Activated CD8-positive, alpha-beta memory T cell treated with anti-CD3 and anti-CD28 coated beads, Interleukin-2, amount 50 U/mL, for 4 hours (primary cell): ENCODE measurements around the gene CCND2.

Experiments used
- DNase-seq: peaks from one replicate; pipeline ENCODE4 v3.0.0-alpha.2; 2020

The CCND2 gene

GRCh38 chr12:4278329-4279197 is 5.0 kb downstream of the CCND2 start:
- DNase-seq: no peak

GRCh38 chr12:4279198-4279690 is 5.7 kb downstream of the CCND2 start:
- no peak for DNase-seq

DNA sequence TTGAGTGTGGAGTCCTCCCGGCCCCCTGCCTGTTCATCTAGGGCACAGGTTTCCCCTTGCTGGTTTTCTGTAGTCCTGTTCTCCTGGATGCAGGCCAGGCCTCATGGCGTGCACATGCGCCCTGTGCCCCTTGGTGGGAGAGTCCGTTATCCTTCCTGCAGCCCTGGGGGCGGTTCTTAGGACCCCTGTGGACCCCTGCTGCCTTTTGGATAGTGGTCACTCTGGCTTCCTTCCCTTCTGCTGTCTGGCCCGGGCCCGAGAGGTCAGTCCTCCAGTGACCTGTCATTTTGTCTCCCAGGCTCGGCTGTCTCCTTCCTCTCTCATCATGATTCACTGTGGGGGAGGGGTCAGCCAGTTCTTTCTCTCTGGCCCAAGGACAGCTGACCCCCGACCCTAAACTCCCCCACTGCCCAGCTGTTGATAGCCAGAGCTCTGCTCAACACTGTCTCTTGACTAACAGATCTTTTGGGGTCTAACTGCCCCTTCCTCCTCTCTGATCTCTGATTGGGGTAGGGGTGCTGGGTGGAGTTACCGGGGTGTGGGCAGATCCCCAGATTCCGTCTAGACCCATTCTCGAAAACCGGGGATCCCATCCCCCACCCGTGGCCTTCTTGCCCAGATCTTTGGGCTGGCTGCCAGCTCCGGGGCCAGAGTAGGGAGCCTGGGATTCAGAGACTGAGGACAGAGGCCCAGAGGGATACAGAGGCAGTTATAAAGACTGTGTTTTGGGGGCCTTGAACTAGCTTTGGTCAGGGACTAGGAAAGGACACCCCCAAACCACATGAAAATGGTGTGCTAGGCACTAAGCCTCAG is 7.0 kb downstream of the CCND2 start:
- DNase-seq: no peak

- DNase-seq: no peak
Observed at GRCh38 chr12:4281173-4281654, 7.7 kb downstream of the CCND2 start.

GRCh38 chr12:4282103-4282891 is 8.7 kb downstream of the CCND2 start:
- no peak for DNase-seq

GRCh38 chr12:4282892-4283511 is 9.4 kb downstream of the CCND2 start:
- no peak for DNase-seq

DNA sequence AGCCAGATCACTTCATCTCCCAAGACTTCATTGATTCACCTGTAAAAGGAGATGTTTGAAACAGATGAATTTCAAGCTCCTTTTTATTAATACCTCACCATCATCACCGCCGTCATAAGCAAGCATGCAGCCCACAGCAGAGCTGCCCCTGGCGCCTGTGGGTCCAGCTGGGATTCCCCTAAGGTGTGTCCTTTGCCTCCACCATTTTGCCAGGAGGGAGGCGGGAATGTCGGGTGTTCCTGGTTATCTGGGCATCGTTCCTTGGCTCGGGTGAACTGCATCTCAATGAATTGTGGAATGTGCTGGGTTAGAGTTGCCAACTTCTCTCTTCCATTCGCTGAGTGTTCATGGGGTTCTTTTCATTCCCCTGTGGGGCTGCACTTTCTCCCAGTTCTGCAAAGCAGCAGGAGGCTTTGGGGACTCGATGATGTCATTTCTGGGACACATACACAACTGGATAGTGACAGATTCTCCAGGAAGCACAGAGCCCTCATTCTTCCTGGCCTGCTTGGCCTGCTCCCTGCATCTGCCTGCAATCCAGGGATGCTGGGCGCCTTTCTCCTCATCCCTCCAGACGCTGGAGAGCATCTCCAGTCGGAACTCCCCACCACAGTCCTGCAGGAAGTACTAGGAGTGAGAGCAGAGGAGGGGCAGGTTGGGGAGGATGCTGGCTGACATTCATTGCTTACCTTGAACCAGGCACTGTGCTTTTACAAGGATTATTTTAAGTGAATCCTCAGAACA is 10.1 kb downstream of the CCND2 start:
- DNase-seq: no peak

DNA sequence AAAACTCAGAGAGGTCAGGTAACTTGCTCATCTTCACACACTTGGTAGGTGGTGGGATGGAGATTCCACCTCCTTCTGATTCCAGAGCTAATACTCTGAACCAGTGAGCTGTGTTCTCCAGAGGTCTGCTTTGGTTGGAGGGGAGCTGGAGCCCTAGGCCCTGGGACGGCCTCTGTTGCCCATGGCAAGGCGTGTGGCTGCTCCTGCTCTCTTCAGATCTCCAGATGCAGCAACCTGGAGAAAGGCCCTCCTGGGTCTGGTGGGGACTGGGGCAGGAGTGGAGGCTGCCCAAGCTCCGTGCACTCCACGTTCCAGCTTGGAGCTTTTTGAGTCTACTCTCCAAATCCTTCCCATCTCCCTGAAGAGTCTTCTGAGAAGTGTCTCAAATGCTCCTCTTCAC is 10.7 kb downstream of the CCND2 start:
- DNase-seq: no peak

- DNase-seq: no peak
Observed at GRCh38 chr12:4285070-4285469, 11.5 kb downstream of the CCND2 start.

GRCh38 chr12:4286228-4286627 is 12.7 kb downstream of the CCND2 start:
- no peak for DNase-seq

- no peak for DNase-seq
Observed at GRCh38 chr12:4286771-4287317, 13.3 kb downstream of the CCND2 start.

DNA sequence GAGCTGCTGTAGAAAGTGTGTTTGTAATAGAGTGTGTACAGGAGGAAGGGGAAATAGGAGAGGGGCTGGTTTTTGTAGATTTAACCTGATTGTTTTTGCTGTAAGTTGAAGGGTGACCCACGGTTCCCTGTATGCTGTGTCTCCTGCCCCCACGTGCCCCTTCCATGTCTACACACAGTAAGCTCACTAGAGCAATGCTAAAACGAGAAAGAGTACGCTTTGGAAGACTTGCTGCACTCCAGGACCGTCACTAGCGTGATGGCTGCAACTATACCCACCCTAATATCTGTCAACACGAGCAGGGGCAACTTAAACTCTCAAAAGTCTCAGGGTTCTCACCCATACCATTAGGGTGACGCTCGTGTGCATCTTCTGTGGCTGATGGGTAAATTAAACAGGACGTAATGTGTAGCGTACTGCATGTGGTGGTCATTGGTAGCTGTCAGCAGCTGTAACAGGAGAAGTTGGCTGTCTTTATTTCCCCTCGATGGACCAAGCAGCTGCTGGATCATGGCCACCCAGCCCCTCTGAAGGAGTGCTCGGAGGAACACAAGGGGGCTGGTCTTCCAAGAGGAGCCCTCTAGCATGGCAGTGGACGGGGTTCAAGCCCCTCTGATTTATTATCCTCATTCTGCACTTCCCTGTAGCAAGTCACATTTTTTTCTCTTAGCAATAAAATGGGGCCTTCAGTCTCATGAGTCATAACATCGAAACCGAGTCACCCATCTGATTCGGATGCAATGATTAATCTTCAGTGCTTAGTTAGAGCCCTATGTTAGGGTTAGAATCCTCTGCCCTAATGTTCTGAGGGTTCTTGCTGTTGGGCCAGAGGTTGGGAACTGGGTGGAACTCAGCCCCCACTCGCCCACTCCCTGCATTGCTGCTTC is 14.0 kb downstream of the CCND2 start:
- no peak for DNase-seq

DNA sequence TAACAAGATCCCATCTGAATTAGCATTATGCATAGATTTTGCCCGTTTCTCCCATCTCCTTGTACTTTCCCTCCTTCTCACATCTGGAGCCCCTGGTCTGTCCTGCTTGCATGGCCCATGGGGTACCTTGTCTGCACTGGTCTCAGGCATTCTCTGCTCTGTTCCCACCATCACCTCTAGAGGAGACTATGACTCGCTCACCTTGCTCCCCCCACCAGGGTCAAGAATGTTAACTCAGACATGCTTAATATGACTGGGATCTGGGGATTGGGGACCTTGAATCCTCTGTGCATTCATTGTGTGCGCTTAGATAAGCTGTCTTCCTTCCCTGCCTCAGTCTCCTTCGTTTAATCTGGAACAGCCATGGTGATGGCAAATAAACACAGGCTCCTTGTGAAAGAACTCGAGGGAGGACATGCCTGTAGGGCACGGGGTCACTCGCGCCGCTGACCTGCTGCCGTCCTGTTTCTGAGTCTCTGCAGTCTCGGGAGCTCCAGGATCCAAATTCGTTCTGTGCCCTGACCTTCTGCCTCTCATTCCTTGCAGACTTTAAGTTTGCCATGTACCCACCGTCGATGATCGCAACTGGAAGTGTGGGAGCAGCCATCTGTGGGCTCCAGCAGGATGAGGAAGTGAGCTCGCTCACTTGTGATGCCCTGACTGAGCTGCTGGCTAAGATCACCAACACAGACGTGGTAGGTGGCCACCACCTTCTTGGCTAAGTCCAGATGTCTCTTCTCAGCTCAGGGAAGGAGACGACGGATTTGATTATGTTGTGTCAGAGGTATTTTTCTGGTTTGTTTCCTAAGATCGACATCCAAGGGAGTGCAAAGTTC is 15.0 kb downstream of the CCND2 start:
- DNase-seq: no peak

DNA sequence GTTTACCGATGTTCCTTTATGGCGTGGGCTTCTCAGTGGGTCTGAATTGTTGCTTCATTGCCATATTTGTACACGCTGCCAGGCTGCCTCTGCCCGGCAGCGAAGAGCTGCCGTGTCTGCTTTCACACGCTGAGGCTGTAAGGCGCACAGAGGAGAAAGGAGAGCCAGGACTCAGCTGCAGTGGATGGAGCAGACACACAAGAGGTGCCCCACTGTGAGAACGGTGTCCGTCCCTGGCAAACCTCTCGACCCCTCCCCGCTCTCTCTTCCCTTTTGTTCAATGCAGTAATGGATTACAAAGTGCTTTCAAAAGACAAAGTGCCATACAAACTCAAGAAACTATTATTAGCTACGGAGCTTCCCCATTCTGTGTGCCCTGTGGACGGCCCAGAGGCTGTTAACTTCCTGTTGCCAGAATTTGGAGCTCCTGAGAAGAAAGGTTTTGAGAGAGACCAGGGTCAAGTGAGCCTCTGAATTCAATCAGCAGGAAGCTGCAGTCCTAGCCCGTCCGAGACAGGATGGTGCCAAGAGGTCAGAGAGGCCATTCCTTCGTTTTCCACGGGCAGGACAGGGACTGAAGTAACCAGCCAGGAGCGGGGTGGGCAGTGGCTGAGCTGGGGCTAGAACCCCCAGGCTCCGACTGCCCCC is 15.8 kb downstream of the CCND2 start:
- DNase-seq: no peak

GRCh38 chr12:4289998-4290790 is 16.6 kb downstream of the CCND2 start:
- no peak for DNase-seq

DNA sequence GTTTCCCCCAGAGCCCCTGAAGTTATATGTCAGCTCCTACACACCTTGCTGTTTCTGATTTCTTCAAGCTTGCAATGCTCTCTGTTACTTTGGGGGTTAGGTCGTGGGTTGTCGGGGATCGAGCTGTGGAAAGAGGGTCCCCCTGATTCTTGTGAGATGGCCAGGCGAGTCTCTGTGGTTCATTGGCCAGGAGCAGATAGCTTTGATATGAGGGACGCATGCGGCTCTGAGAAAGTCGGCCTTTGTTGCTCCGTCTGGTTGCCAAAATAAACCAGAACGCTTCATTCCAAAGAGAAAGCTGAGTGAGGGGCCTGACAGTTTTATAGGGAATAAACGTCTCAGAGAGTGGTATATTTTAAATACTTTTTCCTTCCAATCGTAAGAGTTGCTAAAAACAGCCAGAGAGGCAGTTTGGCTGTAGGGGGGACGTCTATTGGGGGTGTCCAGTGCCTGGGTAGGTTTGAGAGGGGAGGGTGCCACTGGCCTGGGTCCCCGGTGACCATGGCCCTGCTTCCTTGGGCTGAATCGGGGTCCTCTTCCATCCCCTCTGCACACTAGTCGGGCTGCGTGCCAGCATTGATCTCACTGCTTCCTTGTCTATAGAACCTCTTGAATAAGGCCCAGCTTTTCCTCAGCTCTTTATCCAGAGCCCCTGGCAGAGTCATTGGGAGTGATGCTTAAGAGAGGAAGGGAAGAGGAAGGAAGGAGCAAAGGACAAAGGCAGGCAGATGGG is 18.9 kb downstream of the CCND2 start:
- no peak for DNase-seq

DNA sequence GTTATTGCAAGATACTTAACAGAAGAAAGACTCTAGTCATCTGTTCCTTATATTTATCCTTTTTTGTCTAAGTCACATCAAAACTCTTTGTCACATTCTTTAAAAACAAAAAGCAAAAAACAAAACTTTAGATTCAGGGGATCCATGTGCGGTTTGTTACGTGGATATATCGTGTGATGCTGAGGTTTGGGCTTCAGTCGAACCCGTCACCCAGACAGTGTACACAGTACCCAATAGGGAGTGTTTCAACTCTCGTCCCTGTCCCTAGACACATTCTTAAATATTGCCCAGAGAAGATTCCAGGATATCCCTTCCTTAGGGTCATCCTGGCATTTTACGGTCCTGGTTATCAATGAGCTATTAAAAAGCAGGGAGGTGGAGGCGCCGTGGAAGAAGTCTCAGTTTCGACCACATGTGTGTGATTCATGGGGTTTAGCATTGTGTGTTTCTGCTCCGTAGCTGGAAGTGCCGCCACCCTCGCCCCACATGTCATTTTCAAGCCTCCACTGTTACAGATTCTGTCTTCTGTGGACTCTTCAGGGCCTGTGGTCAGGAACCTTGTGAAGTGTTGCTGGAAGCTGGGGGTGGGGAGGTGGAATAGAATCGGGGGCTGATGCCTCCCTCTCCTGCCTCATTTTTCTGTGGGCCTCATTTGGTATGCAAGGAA is 19.9 kb downstream of the CCND2 start:
- no peak for DNase-seq
